NK-92 (cell line): ENCODE measurements around the gene CREB3L2.
"Not testable (repeated sequence)": the region's sequence is repeated elsewhere in the genome, so short reads cannot be mapped to it uniquely, and the experiment has no call there.

Experiments used
- DNase-seq: peaks from one replicate; lab custom pipeline; 2025; ENCODE audit not compliant: unreplicated experiment; lab: John Stamatoyannopoulos, UW

The CREB3L2 gene

GRCh38 chr7:137908106-137908505 is 93.8 kb downstream of the CREB3L2 start:
- DNase-seq = no peak

GRCh38 chr7:137906636-137907035 is 95.2 kb downstream of the CREB3L2 start:
- DNase-seq = not testable (repeated sequence)

- DNase-seq = no peak
Observed at GRCh38 chr7:137904833-137905232, 97.1 kb downstream of the CREB3L2 start.

- DNase-seq = peak; percentile 10
Observed at GRCh38 chr7:137903382-137904169, 98.3 kb downstream of the CREB3L2 start.

GRCh38 chr7:137900137-137900536 is 101.7 kb downstream of the CREB3L2 start:
- DNase-seq = no peak

- peak; percentile 7 for DNase-seq
Observed at GRCh38 chr7:137898839-137899721, 102.8 kb downstream of the CREB3L2 start.

- no peak for DNase-seq
Observed at GRCh38 chr7:137895301-137896221, 106.3 kb downstream of the CREB3L2 start.

GRCh38 chr7:137893143-137893742 is 108.6 kb downstream of the CREB3L2 start:
- no peak for DNase-seq

GRCh38 chr7:137891016-137891655 is 110.8 kb downstream of the CREB3L2 start:
- DNase-seq = no peak

GRCh38 chr7:137890449-137890921 is 111.4 kb downstream of the CREB3L2 start:
- DNase-seq = no peak

GRCh38 chr7:137888241-137888640 is 113.6 kb downstream of the CREB3L2 start:
- DNase-seq = no peak

- no peak for DNase-seq
Observed at GRCh38 chr7:137886746-137887145, 115.1 kb downstream of the CREB3L2 start.

GRCh38 chr7:137886281-137886680 is 115.6 kb downstream of the CREB3L2 start:
- no peak for DNase-seq

GRCh38 chr7:137885678-137886077 is 116.2 kb downstream of the CREB3L2 start:
- DNase-seq = no peak

GRCh38 chr7:137882806-137883205 is 119.1 kb downstream of the CREB3L2 start:
- DNase-seq = no peak

- no peak for DNase-seq
Observed at GRCh38 chr7:137882261-137882668, 119.6 kb downstream of the CREB3L2 start.

- no peak for DNase-seq
Observed at GRCh38 chr7:137881607-137882260, 120.2 kb downstream of the CREB3L2 start.

- no peak for DNase-seq
Observed at GRCh38 chr7:137880432-137880831, 121.5 kb downstream of the CREB3L2 start.

GRCh38 chr7:137879357-137880158 is 122.3 kb downstream of the CREB3L2 start:
- DNase-seq = no peak
